KMS-11 (cell line): ENCODE measurements around the gene SPPL2B.

Experiments used
- H2AFZ ChIP-seq: fragments of 200-600 bp; sonication (generic); 2 replicates; pipeline ENCODE4 v1.6.1; 2016; ENCODE audit warnings: antibody characterized with exemption, mixed run types, low read depth
- H3K27ac ChIP-seq: fragments of 200-600 bp; sonication (generic); 2 replicates; pipeline ENCODE4 v1.6.1; 2016; ENCODE audit warnings: mild to moderate bottlenecking, mixed run types
- H3K27me3 ChIP-seq: fragments of 200-600 bp; sonication (generic); 2 replicates; pipeline ENCODE4 v1.6.1; 2017; ENCODE audit warnings: mild to moderate bottlenecking, low read depth, mixed run types, moderate library complexity; ENCODE audit not compliant: insufficient read depth
- H3K36me3 ChIP-seq: fragments of 200-600 bp; sonication (generic); 2 replicates; pipeline ENCODE4 v1.6.1; 2017; ENCODE audit warnings: mild to moderate bottlenecking, mixed run types; ENCODE audit not compliant: insufficient read depth
- H3K4me1 ChIP-seq: fragments of 200-600 bp; sonication (generic); 2 replicates; pipeline ENCODE4 v1.6.1; 2016; ENCODE audit warnings: mild to moderate bottlenecking, low read depth, mixed run types; ENCODE audit not compliant: poor library complexity, severe bottlenecking
- H3K4me2 ChIP-seq: fragments of 200-600 bp; sonication (generic); 2 replicates; pipeline ENCODE4 v1.7.0; 2016; ENCODE audit warnings: mild to moderate bottlenecking, mixed run types
- H3K4me3 ChIP-seq: fragments of 200-600 bp; sonication (generic); IDR thresholded peaks from 2 replicates; pipeline ENCODE4 v1.6.1; 2017; ENCODE audit warnings: low read depth, low read length, mixed read lengths; ENCODE audit not compliant: insufficient read depth
- H3K79me2 ChIP-seq: fragments of 200-600 bp; sonication (generic); 2 replicates; pipeline ENCODE4 v1.6.1; 2016; ENCODE audit warnings: low read depth, mixed run types; ENCODE audit not compliant: insufficient read depth
- H3K9ac ChIP-seq: fragments of 200-600 bp; sonication (generic); 2 replicates; pipeline ENCODE4 v1.6.1; 2016; ENCODE audit warnings: mild to moderate bottlenecking, mixed run types
- H4K20me1 ChIP-seq: fragments of 200-600 bp; sonication (generic); 2 replicates; pipeline ENCODE4 v1.6.1; 2016; ENCODE audit warnings: mild to moderate bottlenecking, mixed run types; ENCODE audit not compliant: insufficient read depth
- TF ChIP-seq, protein P1 (sequence below): fragments of 200-600 bp; sonication (generic); conservative IDR thresholded peaks from 2 replicates; pipeline ENCODE4 v1.6.1; 2017; ENCODE audit warnings: low read depth, mild to moderate bottlenecking, antibody characterized with exemption, low read length, moderate library complexity, mixed read lengths

Gene SPPL2B

DNA sequence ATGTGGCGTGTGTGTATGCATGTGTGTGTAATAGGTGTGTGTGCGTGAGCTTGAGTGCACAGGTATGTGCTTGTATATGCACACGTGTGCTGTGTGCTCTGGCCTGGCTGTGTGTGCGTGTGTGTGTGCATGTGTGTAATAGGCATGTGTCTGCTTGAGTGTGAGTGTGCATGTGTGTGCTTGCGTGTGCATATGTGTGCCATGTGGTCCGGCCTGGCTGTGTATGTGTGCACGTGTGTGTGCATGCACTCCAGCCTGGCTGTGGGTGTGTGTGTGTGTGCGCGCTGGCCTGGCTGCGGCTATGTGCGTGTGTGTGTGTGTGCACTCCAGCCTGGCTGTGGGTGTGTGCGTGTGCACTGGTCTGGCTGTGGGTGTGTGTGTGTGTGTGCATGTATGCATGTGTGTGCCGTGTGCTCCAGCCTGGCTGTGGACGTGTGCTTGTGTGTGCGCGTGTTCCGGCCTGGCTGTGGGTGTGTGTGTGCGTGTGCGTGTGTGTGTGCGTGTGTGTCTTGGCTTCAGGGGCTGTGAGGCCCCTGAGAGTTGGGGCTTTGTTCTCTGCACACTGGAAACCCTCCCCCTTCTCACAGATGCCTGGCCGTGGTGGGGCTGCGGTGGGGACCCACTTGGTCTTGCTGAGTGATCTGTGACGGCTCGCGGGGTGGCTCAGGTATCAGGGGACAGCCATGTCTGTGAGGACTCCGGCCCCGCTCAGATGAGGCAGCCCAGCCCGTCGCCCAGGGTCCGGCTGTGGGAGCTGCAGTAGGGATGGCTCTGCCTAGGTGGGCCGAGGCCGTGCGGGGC, 8.2 kb downstream of the SPPL2B start:
- Histone ChIP-seq H3K27me3 (no peaks in the 10 kb centered on the region), H3K9ac (no peak overlapping the region), H3K36me3 (no peaks in the 10 kb centered on the region), H3K4me2 (no peak overlapping the region), H2AFZ (no peak overlapping the region), H3K4me3 (no peak overlapping the region), H3K27ac (no peak overlapping the region), H3K79me2 (peaks cover 9% of the 10 kb centered on the region; the same call in 1 of the 2 replicates), H4K20me1 (no peaks in the 10 kb centered on the region), H3K4me1 (no peaks in the 10 kb centered on the region)
- TF ChIP-seq, protein P1, sequence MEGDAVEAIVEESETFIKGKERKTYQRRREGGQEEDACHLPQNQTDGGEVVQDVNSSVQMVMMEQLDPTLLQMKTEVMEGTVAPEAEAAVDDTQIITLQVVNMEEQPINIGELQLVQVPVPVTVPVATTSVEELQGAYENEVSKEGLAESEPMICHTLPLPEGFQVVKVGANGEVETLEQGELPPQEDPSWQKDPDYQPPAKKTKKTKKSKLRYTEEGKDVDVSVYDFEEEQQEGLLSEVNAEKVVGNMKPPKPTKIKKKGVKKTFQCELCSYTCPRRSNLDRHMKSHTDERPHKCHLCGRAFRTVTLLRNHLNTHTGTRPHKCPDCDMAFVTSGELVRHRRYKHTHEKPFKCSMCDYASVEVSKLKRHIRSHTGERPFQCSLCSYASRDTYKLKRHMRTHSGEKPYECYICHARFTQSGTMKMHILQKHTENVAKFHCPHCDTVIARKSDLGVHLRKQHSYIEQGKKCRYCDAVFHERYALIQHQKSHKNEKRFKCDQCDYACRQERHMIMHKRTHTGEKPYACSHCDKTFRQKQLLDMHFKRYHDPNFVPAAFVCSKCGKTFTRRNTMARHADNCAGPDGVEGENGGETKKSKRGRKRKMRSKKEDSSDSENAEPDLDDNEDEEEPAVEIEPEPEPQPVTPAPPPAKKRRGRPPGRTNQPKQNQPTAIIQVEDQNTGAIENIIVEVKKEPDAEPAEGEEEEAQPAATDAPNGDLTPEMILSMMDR = no peak

DNA sequence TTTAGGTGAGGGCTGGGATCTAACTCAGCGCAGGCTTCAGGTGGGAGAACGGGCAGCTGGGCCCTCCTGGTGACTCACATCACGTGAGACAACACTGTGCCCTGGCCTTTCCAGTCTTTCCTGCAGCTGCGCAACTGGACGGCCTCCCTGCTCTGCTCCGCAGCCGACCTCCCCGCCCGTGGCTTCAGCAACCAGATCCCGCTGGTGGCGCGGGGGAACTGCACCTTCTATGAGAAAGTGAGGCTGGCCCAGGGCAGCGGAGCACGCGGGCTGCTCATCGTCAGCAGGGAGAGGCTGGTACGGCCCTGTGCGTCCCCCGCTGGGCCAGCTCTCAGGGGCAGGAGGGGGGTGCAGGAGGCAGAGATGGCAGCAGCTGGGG, 8.8 kb downstream of the SPPL2B start:
- Histone ChIP-seq H3K4me2 (no peak overlapping the region), H3K36me3 (no peaks in the 10 kb centered on the region), H3K79me2 (peaks cover 3% of the 10 kb centered on the region; the same call in 1 of the 2 replicates), H3K27me3 (no peaks in the 10 kb centered on the region), H3K27ac (no peak overlapping the region), H2AFZ (no peak overlapping the region), H3K9ac (no peak overlapping the region), H3K4me1 (no peaks in the 10 kb centered on the region), H3K4me3 (no peak overlapping the region), H4K20me1 (no peaks in the 10 kb centered on the region)
- TF ChIP-seq, protein P1 = no peak

DNA sequence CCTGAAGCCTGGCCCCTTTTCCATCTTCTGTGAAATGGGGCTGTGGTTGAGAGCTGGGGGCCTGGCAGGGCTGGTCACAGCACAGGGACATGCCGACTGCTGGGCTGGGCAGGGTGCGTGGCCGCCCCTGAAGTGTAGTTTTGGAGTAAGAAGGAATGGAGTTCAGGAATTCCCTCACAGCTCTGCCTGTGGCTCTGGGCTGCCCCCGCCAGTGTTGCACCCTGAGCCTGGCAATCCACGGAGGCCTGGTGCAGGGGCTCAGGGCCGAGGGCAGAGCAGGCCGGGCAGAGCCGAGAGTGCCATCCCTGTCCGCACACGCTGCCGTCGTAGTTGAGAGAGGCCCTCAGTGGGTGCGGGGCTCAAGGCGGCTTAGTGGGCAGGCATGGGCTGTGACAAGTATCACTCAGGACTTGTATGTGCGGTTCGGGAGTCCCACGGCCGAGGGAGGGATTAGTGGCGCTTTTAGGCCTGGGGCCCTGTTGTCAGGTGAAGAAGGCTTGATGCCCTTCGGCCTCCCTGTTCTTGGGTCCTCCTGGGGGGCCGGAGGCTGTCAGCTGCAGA, 9.7 kb downstream of the SPPL2B start:
- no peak overlapping the region for H3K4me3 ChIP-seq
- H4K20me1 ChIP-seq = no peaks in the 10 kb centered on the region
- H3K4me2 ChIP-seq = no peak overlapping the region
- no peak overlapping the region for H3K9ac ChIP-seq
- TF ChIP-seq, protein P1 = no peak
- H3K36me3 ChIP-seq = no peaks in the 10 kb centered on the region
- H3K4me1 ChIP-seq = no peaks in the 10 kb centered on the region
- H3K27ac ChIP-seq = no peak overlapping the region
- H3K79me2 ChIP-seq = no peaks in the 10 kb centered on the region; the same call in 1 of the 2 replicates
- no peaks in the 10 kb centered on the region for H3K27me3 ChIP-seq
- H2AFZ ChIP-seq = no peak overlapping the region

DNA sequence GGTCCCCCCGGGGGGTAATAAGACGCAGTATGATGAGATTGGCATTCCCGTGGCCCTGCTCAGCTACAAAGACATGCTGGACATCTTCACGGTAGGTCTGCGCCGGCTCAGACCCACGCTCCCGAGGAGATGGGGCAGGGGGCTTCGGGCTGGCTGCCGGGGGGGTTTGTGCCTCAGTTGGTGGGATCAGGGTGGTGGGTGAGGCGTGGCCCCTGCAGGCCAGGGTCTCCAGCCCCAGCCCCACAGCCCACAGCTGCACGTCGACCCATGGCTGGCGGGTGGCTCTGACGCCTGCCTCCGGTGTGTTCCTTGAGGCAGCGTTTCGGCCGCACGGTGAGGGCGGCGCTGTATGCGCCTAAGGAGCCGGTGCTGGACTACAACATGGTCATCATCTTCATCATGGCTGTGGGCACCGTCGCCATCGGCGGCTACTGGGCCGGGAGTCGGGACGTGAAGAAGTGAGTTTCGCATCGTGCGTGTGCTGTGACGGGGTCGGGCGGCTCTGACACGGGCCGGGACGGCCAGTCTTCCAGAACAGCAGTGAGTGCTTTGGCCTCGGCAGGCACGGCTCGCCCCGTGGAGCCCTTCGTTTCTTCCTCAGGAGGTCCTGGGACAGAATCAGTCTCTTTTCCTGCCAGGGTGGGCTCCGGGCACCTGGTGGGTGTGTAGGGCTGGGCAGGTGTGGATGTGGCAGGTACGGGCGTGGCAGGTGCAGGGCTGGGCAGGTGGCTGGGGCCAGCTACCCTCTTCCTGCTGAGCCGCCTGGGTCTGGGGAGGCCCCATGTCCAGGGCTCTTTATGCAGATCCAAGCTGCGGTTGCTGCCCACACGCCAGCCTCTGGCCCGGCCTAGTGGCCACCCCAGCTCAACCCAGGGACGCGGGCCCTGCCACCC, 10.5 kb downstream of the SPPL2B start:
- H3K27ac ChIP-seq = no peak overlapping the region
- H3K27me3 ChIP-seq = no peaks in the 10 kb centered on the region
- TF ChIP-seq, protein P1 = no peak
- no peak overlapping the region for H3K9ac ChIP-seq
- no peak overlapping the region for H3K4me2 ChIP-seq
- H3K4me3 ChIP-seq = no peak overlapping the region
- H2AFZ ChIP-seq = no peak overlapping the region
- H3K36me3 ChIP-seq = no peaks in the 10 kb centered on the region
- no peaks in the 10 kb centered on the region for H3K4me1 ChIP-seq
- H4K20me1 ChIP-seq = no peaks in the 10 kb centered on the region
- no peaks in the 10 kb centered on the region; the same call in 1 of the 2 replicates for H3K79me2 ChIP-seq
